PC-9 (cell line): ENCODE measurements around the gene PGBD5.

Source experiments
- EZH2 ChIP-seq: fragments of 200-600 bp; sonication (generic); IDR thresholded peaks from 2 replicates; pipeline ENCODE4 v1.8.0; 2017; ENCODE audit warnings: antibody characterized with exemption, low read depth
- TF ChIP-seq, protein P1 (sequence below): fragments of 200-600 bp; sonication (generic); conservative IDR thresholded peaks from 2 replicates; pipeline ENCODE4 v1.6.1; 2017; ENCODE audit warnings: mixed run types, antibody characterized with exemption, mild to moderate bottlenecking, moderate library complexity

DNA sequence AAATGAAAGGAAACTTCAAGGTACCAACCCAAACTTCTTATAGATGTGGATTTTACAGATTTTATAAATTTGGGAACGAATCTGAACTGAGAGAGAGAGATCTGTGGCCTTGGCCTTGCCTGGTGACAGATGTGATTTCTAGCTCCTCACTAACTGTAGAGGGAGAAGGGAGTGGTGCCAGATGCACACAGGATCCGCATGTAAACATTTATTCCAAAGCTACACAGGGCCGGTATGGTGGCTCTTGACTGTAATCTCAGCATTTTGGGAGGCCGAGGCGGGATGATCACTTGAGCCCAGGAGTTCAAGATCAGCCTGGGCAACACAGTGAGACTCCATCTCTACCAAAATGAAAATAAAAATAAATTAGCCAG, 77.1 kb downstream of the PGBD5 start:
- TF ChIP-seq, protein P1, sequence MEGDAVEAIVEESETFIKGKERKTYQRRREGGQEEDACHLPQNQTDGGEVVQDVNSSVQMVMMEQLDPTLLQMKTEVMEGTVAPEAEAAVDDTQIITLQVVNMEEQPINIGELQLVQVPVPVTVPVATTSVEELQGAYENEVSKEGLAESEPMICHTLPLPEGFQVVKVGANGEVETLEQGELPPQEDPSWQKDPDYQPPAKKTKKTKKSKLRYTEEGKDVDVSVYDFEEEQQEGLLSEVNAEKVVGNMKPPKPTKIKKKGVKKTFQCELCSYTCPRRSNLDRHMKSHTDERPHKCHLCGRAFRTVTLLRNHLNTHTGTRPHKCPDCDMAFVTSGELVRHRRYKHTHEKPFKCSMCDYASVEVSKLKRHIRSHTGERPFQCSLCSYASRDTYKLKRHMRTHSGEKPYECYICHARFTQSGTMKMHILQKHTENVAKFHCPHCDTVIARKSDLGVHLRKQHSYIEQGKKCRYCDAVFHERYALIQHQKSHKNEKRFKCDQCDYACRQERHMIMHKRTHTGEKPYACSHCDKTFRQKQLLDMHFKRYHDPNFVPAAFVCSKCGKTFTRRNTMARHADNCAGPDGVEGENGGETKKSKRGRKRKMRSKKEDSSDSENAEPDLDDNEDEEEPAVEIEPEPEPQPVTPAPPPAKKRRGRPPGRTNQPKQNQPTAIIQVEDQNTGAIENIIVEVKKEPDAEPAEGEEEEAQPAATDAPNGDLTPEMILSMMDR = no peak
- no peak for TF ChIP-seq EZH2
